Panc1 (cell line): ENCODE results near the gene TAX1BP1. TPM values are rescaled to one million over a fixed set of nuclear protein-coding genes. Genes with fewer than 3 reads are reported as not detected.

ENCODE experiments used
- ATAC-seq: fragments of 200-7000 bp; cut with Tn5 transposase; 2 replicates; pipeline ENCODE4 v1.9.1; 2020; ENCODE audit warnings: mild to moderate bottlenecking, moderate library complexity
- BruUV-seq: library from RNA; stranded (reverse); fragments of 400-500 nt; replicated peaks from 2 replicates; lab custom pipeline; 2021; lab: Mats Ljungman, UMichigan
- CTCF ChIA-PET: fragments of 300-600 bp; sonication (Branson Sonifier 250); formaldehyde crosslinking; loops from one replicate; lab custom pipeline; 2022; ENCODE audit warnings: antibody characterized with exemption; lab: Charles Lee
- POLR2A ChIA-PET: fragments of 300-600 bp; sonication (Branson Sonifier 250); formaldehyde crosslinking; loops from one replicate; lab custom pipeline; 2022; ENCODE audit warnings: antibody characterized with exemption; lab: Charles Lee
- DNase-seq: peaks from one replicate; pipeline ENCODE4 v3.0.0-alpha.2; 2010; ENCODE audit warnings: low read depth, low spot score
- H3K27ac ChIP-seq: 2 replicates; pipeline ENCODE4 v1.5.1; 2011; ENCODE audit warnings: mild to moderate bottlenecking, low read length, inconsistent platforms
- H3K27me3 ChIP-seq: fragments of 200-500 bp; sonication (Bioruptor generic); 2 replicates; pipeline ENCODE4 v1.6.0; 2014; ENCODE audit warnings: low read length, inconsistent platforms; ENCODE audit not compliant: control insufficient read depth, insufficient read depth
- H3K36me3 ChIP-seq: fragments of 200-500 bp; sonication (Bioruptor generic); 2 replicates; pipeline ENCODE4 v1.5.1; 2014; ENCODE audit warnings: inconsistent platforms, mild to moderate bottlenecking, low read length, moderate library complexity; ENCODE audit not compliant: control insufficient read depth, insufficient read depth
- H3K4me1 ChIP-seq: 2 replicates; pipeline ENCODE4 v1.5.1; 2011; ENCODE audit warnings: inconsistent platforms, mild to moderate bottlenecking, low read length, moderate library complexity; ENCODE audit not compliant: control insufficient read depth, insufficient read depth
- H3K4me3 ChIP-seq, 2 experiments: 2 replicates each; pipeline ENCODE4 v1.5.1; 2011 to 2012; ENCODE audit warnings: low read depth in 2 of 2, low read length in 2 of 2, mild to moderate bottlenecking in 2 of 2, inconsistent platforms in 1 of 2, moderate library complexity in 1 of 2
- H3K9me3 ChIP-seq: fragments of 200-500 bp; sonication (Bioruptor generic); 2 replicates; pipeline ENCODE4 v1.5.1; 2014; ENCODE audit warnings: low read depth, mild to moderate bottlenecking, inconsistent platforms, low read length, moderate library complexity; ENCODE audit not compliant: control insufficient read depth, insufficient read depth
- CTCF ChIP-seq: fragments of 450-650 bp; IDR thresholded peaks from 2 replicates; pipeline ENCODE4 v1.5.1; 2017; ENCODE audit warnings: mild to moderate bottlenecking
- POLR2AphosphoS5 ChIP-seq: IDR thresholded peaks from 2 replicates; pipeline ENCODE4 v1.6.1; 2012; ENCODE audit warnings: mild to moderate bottlenecking, low read depth, low read length, moderate library complexity
- REST ChIP-seq, 2 experiments: IDR thresholded peaks; 2 replicates each; pipeline ENCODE4 v1.6.1; 2011 to 2012; ENCODE audit warnings: low read depth in 2 of 2, control low read depth in 1 of 2, low read length in 1 of 2, mild to moderate bottlenecking in 1 of 2, moderate library complexity in 1 of 2; ENCODE audit not compliant: insufficient read depth in 1 of 2
- SIN3A ChIP-seq: IDR thresholded peaks from 2 replicates; pipeline ENCODE4 v1.6.1; 2012; ENCODE audit warnings: low read depth, mild to moderate bottlenecking, low read length, moderate library complexity, borderline replicate concordance; ENCODE audit not compliant: insufficient read depth
- TCF7L2 ChIP-seq: IDR thresholded peaks from 2 replicates; pipeline ENCODE4 v1.6.1; 2011; ENCODE audit warnings: mild to moderate bottlenecking, low read depth, low read length, inconsistent platforms
- in situ Hi-C: cut with HindIII; loops from 2 replicates; pipeline ENCODE4 v1.10.0; 2016; ENCODE audit warnings: low sequenced_read_pairs, low pct_unique_long_range_greater_than_20kb
- intact Hi-C: fragments of 100-400 bp; cut with micrococcal nuclease; formaldehyde crosslinking; loops from one replicate; pipeline ENCODE4 v1.10.0; 2022; ENCODE audit not compliant: unreplicated experiment
- total RNA-seq: library from RNA; stranded (reverse); gene quantifications from one replicate; pipeline ENCODE4 v1.2.1, GENCODE V29; 2021; ENCODE audit not compliant: unreplicated experiment

The TAX1BP1 gene
- total RNA-seq, 1 experiment from 2014 or later, result 125 TPM

- in situ Hi-C loops, result no loop called here
These were observed 102.9 kb downstream of the TAX1BP1 start for GRCh38 chr7:27842851-27843250.

GRCh38 chr7:27843584-27844305 is 103.8 kb downstream of the TAX1BP1 start:
- Histone ChIP-seq H3K4me3 (no peak overlapping the region), H3K27me3 (no peaks in the 10 kb centered on the region), H3K4me1 (no peaks in the 10 kb centered on the region), H3K9me3 (no peaks in the 10 kb centered on the region), H3K27ac (no peak overlapping the region), H3K36me3 (no peaks in the 10 kb centered on the region)
- ATAC-seq (no peak), DNase-seq (no peak)
- ChIA-PET POLR2A (no interaction called here), CTCF (no interaction called here)
- no TSS peak for BruUV-seq
- in situ Hi-C loops (no loop called here), intact Hi-C loops (no loop called here)
- no peak for TF ChIP-seq CTCF
- no peak for TF ChIP-seq TCF7L2
- TF ChIP-seq POLR2AphosphoS5, result no peak
- TF ChIP-seq REST (IDR thresholded peaks at IDR 0.05; ENCODE audit: insufficient read depth in 1 of 2, low read depth in 2 of 2, low read length in 1 of 2), result no peak
- no peak for TF ChIP-seq SIN3A

More at GRCh38 chr7:27842851-27843250, 102.9 kb downstream of the TAX1BP1 start:
- DNase-seq (no peak), ATAC-seq (no peak)
- ChIA-PET CTCF (no interaction called here), POLR2A (no interaction called here)
- TF ChIP-seq TCF7L2, result no peak
- TF ChIP-seq CTCF, result no peak
- no peak for TF ChIP-seq POLR2AphosphoS5
- TF ChIP-seq REST (IDR thresholded peaks at IDR 0.05; ENCODE audit: insufficient read depth in 1 of 2, low read depth in 2 of 2, low read length in 1 of 2), result no peak
- no peak for TF ChIP-seq SIN3A
- Histone ChIP-seq H3K4me3 (no peak overlapping the region), H3K4me1 (no peaks in the 10 kb centered on the region), H3K9me3 (no peaks in the 10 kb centered on the region), H3K36me3 (no peaks in the 10 kb centered on the region), H3K27ac (no peak overlapping the region), H3K27me3 (no peaks in the 10 kb centered on the region)
- intact Hi-C loops, result no loop called here
- BruUV-seq, result no TSS peak
